ENCODE measurements around the gene TKFC.

DNA sequence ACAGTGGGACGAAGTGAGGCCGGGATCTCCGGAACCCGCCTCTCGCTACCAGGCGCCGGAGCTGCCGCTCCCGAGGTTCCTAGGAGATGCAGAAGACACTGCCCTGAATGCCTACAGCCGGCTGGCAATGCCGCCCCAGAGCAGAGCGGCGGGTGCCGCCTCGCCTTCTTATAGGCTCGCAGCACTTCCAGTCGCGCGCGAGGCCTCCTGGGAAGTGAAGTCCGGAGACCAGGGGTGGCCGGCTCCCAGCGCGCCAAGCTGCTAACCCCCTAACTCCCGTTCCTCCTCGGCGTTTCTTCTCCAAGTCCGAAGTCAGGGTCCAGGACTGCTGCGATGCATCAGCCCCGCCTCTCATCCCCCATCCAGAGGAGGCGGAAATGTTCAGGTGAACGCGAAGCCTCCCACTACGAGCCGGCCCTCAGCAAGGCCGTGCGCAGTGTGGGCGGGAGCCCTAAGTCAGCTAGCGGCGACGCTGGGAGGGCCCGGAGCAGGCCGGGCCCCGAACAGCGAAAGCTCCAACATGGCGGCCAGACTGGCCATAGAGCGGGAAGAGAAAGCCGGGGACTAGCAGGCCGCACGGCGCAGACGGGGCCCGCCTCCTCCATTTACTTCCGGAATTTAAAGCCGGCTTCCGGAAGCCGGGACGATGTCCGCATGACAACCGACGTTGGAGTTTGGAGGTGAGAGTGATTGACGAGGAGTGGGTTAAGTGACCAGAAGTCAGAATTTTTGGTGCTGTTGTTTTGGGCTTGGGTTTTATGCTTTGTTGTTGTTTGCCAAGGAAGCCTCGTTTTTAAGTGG lies 28.9 kb downstream of the TKFC start, which contains the start of the genes CYB561A3 and TMEM138:
- TF ChIP-seq, protein P1, sequence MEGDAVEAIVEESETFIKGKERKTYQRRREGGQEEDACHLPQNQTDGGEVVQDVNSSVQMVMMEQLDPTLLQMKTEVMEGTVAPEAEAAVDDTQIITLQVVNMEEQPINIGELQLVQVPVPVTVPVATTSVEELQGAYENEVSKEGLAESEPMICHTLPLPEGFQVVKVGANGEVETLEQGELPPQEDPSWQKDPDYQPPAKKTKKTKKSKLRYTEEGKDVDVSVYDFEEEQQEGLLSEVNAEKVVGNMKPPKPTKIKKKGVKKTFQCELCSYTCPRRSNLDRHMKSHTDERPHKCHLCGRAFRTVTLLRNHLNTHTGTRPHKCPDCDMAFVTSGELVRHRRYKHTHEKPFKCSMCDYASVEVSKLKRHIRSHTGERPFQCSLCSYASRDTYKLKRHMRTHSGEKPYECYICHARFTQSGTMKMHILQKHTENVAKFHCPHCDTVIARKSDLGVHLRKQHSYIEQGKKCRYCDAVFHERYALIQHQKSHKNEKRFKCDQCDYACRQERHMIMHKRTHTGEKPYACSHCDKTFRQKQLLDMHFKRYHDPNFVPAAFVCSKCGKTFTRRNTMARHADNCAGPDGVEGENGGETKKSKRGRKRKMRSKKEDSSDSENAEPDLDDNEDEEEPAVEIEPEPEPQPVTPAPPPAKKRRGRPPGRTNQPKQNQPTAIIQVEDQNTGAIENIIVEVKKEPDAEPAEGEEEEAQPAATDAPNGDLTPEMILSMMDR (IDR thresholded peaks at IDR 0.05; ENCODE audit: low read depth, low read length) = no peak
- TF ChIP-seq EZH2phosphoT487 (IDR thresholded peaks at IDR 0.05; ENCODE audit: low read depth) = no peak
